HL-60 (cell line): ENCODE results near the gene ADAM23.

Source experiments
- CTCF ChIP-seq: IDR thresholded peaks from one replicate; pipeline ENCODE4 v1.5.1; 2011; ENCODE audit warnings: low read length, control low read depth, inconsistent platforms; ENCODE audit not compliant: insufficient read depth
- GABPA ChIP-seq: IDR thresholded peaks from 2 replicates; pipeline ENCODE4 v1.6.1; 2012; ENCODE audit warnings: low read depth
- POLR2AphosphoS5 ChIP-seq: IDR thresholded peaks from 2 replicates; pipeline ENCODE4 v1.6.1; 2012; ENCODE audit warnings: low read depth
- REST ChIP-seq: IDR thresholded peaks from 2 replicates; pipeline ENCODE4 v1.6.1; 2012; ENCODE audit warnings: low read depth; ENCODE audit not compliant: insufficient replicate concordance

- TF ChIP-seq CTCF = no peak
- TF ChIP-seq POLR2AphosphoS5 = no peak
- TF ChIP-seq GABPA = no peak
- TF ChIP-seq REST = no peak
Measured at GRCh38 chr2:206647985-206648384, 204.7 kb downstream of the ADAM23 start.
